Medulla oblongata (tissue), 1 donor: ENCODE results near the gene FN3KRP.

ENCODE experiments used
- DNase-seq: peaks from one replicate; pipeline ENCODE4 v3.0.0-alpha.2; 2015; ENCODE audit errors: extremely low spot score

Gene FN3KRP

GRCh38 chr17:82716203-82717010 lies at the start of gene FN3KRP:
FN3KRP (plus strand) TSS chr17:82716706; CDS start chr17:82716756, 50 bp downstream.
- peak; percentile 96 for DNase-seq

GRCh38 chr17:82666931-82667667 lies 49.4 kb upstream of the FN3KRP start:
- DNase-seq = no peak

GRCh38 chr17:82667668-82668000 lies 48.9 kb upstream of the FN3KRP start:
- no peak for DNase-seq

GRCh38 chr17:82668024-82668630 lies 48.4 kb upstream of the FN3KRP start:
- DNase-seq = no peak

GRCh38 chr17:82668631-82669099 lies 47.8 kb upstream of the FN3KRP start:
- DNase-seq = peak; percentile 89

- no peak for DNase-seq
These were observed 45.6 kb upstream of the FN3KRP start for GRCh38 chr17:82670661-82671450.

- DNase-seq = peak; percentile 86
These were observed 41.6 kb upstream of the FN3KRP start for GRCh38 chr17:82674656-82675475.

- DNase-seq = no peak
These were observed 40.8 kb upstream of the FN3KRP start for GRCh38 chr17:82675476-82676245.

- DNase-seq = no peak
These were observed 39.1 kb upstream of the FN3KRP start for GRCh38 chr17:82677353-82677925.

- DNase-seq = no peak
These were observed 38.1 kb upstream of the FN3KRP start for GRCh38 chr17:82678265-82678891.

GRCh38 chr17:82679586-82680465 lies 36.7 kb upstream of the FN3KRP start:
- DNase-seq = no peak

GRCh38 chr17:82681547-82681946 lies 35.0 kb upstream of the FN3KRP start:
- no peak for DNase-seq

- no peak for DNase-seq
These were observed 33.0 kb upstream of the FN3KRP start for GRCh38 chr17:82683534-82683933.

- DNase-seq = no peak
These were observed 32.2 kb upstream of the FN3KRP start for GRCh38 chr17:82684228-82684841.

- no peak for DNase-seq
These were observed 31.2 kb upstream of the FN3KRP start for GRCh38 chr17:82685291-82685690.

GRCh38 chr17:82686366-82687324 lies 29.9 kb upstream of the FN3KRP start:
- no peak for DNase-seq
